NCI-H2196 (cell line): Measurements from ENCODE around the gene CTDSP1.

Experiments
- DNase-seq: peaks from one replicate; lab custom pipeline; 2025; ENCODE audit not compliant: unreplicated experiment; lab: John Stamatoyannopoulos, UW

The CTDSP1 gene

GRCh38 chr2:218398437-218399390, 954 bp upstream of the CTDSP1 start:
- DNase-seq: peak; percentile 64

GRCh38 chr2:218400167-218400929, 680 bp downstream of the CTDSP1 start:
- DNase-seq: no peak

GRCh38 chr2:218400930-218401881, 1.5 kb downstream of the CTDSP1 start:
- no peak for DNase-seq

- no peak for DNase-seq
These were observed 2.2 kb downstream of the CTDSP1 start for GRCh38 chr2:218401890-218402289.

- DNase-seq: no peak
These were observed 2.8 kb downstream of the CTDSP1 start for GRCh38 chr2:218402491-218402901.

GRCh38 chr2:218402911-218403411, 3.3 kb downstream of the CTDSP1 start:
- DNase-seq: no peak

- DNase-seq: no peak
These were observed 4.1 kb downstream of the CTDSP1 start for GRCh38 chr2:218403810-218404209.

GRCh38 chr2:218404351-218405085, 4.8 kb downstream of the CTDSP1 start:
- no peak for DNase-seq

GRCh38 chr2:218405086-218405745, 5.5 kb downstream of the CTDSP1 start:
- no peak for DNase-seq

- no peak for DNase-seq
These were observed 6.1 kb downstream of the CTDSP1 start for GRCh38 chr2:218405746-218406208.

- DNase-seq: peak; percentile 94
These were observed 6.7 kb downstream of the CTDSP1 start for GRCh38 chr2:218406209-218406948.

GRCh38 chr2:218406949-218407618, 7.4 kb downstream of the CTDSP1 start:
- no peak for DNase-seq

GRCh38 chr2:218407717-218408116, 8.0 kb downstream of the CTDSP1 start:
- DNase-seq: no peak

GRCh38 chr2:218418321-218418716, 18.7 kb downstream of the CTDSP1 start:
- no peak for DNase-seq

GRCh38 chr2:218418717-218419458, 19.2 kb downstream of the CTDSP1 start, which contains the start of gene VIL1:
TSS of gene VIL1 (plus strand) at chr2:218419123. CDS start at chr2:218423779, 4,656 bp downstream.
- DNase-seq: no peak

GRCh38 chr2:218419630-218420216, 20.1 kb downstream of the CTDSP1 start:
- no peak for DNase-seq

- no peak for DNase-seq
These were observed 21.4 kb downstream of the CTDSP1 start for GRCh38 chr2:218421027-218421426.
